M059J (cell line): ENCODE results near the gene CABP4. TPM values are rescaled to one million over a fixed set of nuclear protein-coding genes. Genes with fewer than 3 reads are reported as not detected.
A peak's percentile ranks its signal among the peaks of the same experiment; 100 is the strongest.
"Not testable (repeated sequence)": the region's sequence is repeated elsewhere in the genome, so short reads cannot be mapped to it uniquely, and the experiment has no call there.

Experiments used
- DNase-seq: peaks from one replicate; pipeline ENCODE4 v3.0.0-alpha.2; 2012; ENCODE audit warnings: low read depth
- total RNA-seq: library from RNA; depleted of rRNA; stranded (reverse); fragments of >200 nt; shearing (Covaris generic); gene quantifications from 2 replicates; pipeline ENCODE4 v1.2.3, GENCODE V29; 2014

CABP4 gene
- total RNA-seq, 1 experiment from 2014 or later: 9.0 TPM

- DNase-seq: no peak
Observed at GRCh38 chr11:67482275-67482826, 27.2 kb downstream of the CABP4 start.

GRCh38 chr11:67482827-67483798, 28.0 kb downstream of the CABP4 start, which contains the start of gene AIP:
Gene AIP, plus strand, starts transcription at chr11:67483026. Its CDS starts 133 bp downstream, at chr11:67483159.
- DNase-seq: peak; percentile 98

- DNase-seq: no peak
Observed at GRCh38 chr11:67483831-67484665, 28.9 kb downstream of the CABP4 start.

- no peak for DNase-seq
Observed at GRCh38 chr11:67484847-67485311, 29.7 kb downstream of the CABP4 start.

GRCh38 chr11:67485873-67486361, 30.8 kb downstream of the CABP4 start:
- DNase-seq: not testable (repeated sequence)

- no peak for DNase-seq
Observed at GRCh38 chr11:67486481-67487195, 31.5 kb downstream of the CABP4 start.

GRCh38 chr11:67489203-67489884, 34.2 kb downstream of the CABP4 start:
- DNase-seq: no peak

- DNase-seq: no peak
Observed at GRCh38 chr11:67489885-67490726, 35.0 kb downstream of the CABP4 start.

- DNase-seq: peak; percentile 26
Observed at GRCh38 chr11:67490727-67491065, 35.5 kb downstream of the CABP4 start.

- no peak for DNase-seq
Observed at GRCh38 chr11:67491276-67492068, 36.3 kb downstream of the CABP4 start.

- no peak for DNase-seq
Observed at GRCh38 chr11:67492069-67492727, 37.0 kb downstream of the CABP4 start.

- no peak for DNase-seq
Observed at GRCh38 chr11:67492801-67493547, 37.8 kb downstream of the CABP4 start.

- no peak for DNase-seq
Observed at GRCh38 chr11:67493548-67494370, 38.6 kb downstream of the CABP4 start.

GRCh38 chr11:67494371-67495233, 39.4 kb downstream of the CABP4 start:
- no peak for DNase-seq

- no peak for DNase-seq
Observed at GRCh38 chr11:67495234-67496005, 40.3 kb downstream of the CABP4 start.
